Mesangial cell (primary cell): ENCODE results near the gene GTF2A1. TPM values are rescaled to one million over a fixed set of nuclear protein-coding genes. Genes with fewer than 3 reads are reported as not detected.

Source experiments
- total RNA-seq: library from RNA; depleted of rRNA; stranded (reverse); fragments of >200 nt; gene quantifications from 2 replicates; pipeline ENCODE4 v1.2.3, GENCODE V29; 2015

GTF2A1 gene
- 16.9 and 20.3 TPM in 2 replicates for total RNA-seq

GRCh38 chr14:81220830-81221578 is at the start of gene GTF2A1:
Gene GTF2A1 (minus strand): TSS chr14:81220959. CDS start chr14:81220518, 441 bp downstream.

Other genes with a start within 250 kb of the GTF2A1 start
- gene STON2, start 179.4 kb upstream of the GTF2A1 start, total RNA-seq: 2.4 and 17.9 TPM in 2 replicates